ENCODE results near the gene SEPTIN10.

Gene SEPTIN10

GRCh38 chr2:109614715-109615636, 1.2 kb upstream of the SEPTIN10 start:
- TF ChIP-seq CTCF (IDR thresholded peaks at IDR 0.05; ENCODE audit: borderline replicate concordance, control extremely low read depth, extremely low read depth, insufficient read depth, missing control alignments): no peak
- in situ Hi-C loops (cut with MboI; ENCODE audit: low sequenced_read_pairs, unreplicated experiment): no loop called here
- no peak for DNase-seq (ENCODE audit: low spot score)

- in situ Hi-C loops (cut with MboI; ENCODE audit: low sequenced_read_pairs, unreplicated experiment): no loop called here
- no peak for TF ChIP-seq CTCF (IDR thresholded peaks at IDR 0.05; ENCODE audit: borderline replicate concordance, control extremely low read depth, extremely low read depth, insufficient read depth, missing control alignments)
- no peak for DNase-seq (ENCODE audit: low spot score)
Observed at GRCh38 chr2:109613081-109613921, 465 bp downstream of the SEPTIN10 start.

- TF ChIP-seq CTCF (IDR thresholded peaks at IDR 0.05; ENCODE audit: borderline replicate concordance, control extremely low read depth, extremely low read depth, insufficient read depth, missing control alignments): no peak
- in situ Hi-C loops (cut with MboI; ENCODE audit: low sequenced_read_pairs, unreplicated experiment): no loop called here
- no peak for DNase-seq (ENCODE audit: low spot score)
Observed at GRCh38 chr2:109611467-109612095, 2.2 kb downstream of the SEPTIN10 start.

GRCh38 chr2:109609352-109610024, 4.3 kb downstream of the SEPTIN10 start:
- DNase-seq (ENCODE audit: low spot score): no peak
- no peak for TF ChIP-seq CTCF (IDR thresholded peaks at IDR 0.05; ENCODE audit: borderline replicate concordance, control extremely low read depth, extremely low read depth, insufficient read depth, missing control alignments)
- in situ Hi-C loops (cut with MboI; ENCODE audit: low sequenced_read_pairs, unreplicated experiment): no loop called here

- TF ChIP-seq CTCF (IDR thresholded peaks at IDR 0.05; ENCODE audit: borderline replicate concordance, control extremely low read depth, extremely low read depth, insufficient read depth, missing control alignments): no peak
- DNase-seq (ENCODE audit: low spot score): no peak
- in situ Hi-C loops (cut with MboI; ENCODE audit: low sequenced_read_pairs, unreplicated experiment): no loop called here
Observed at GRCh38 chr2:109607766-109608165, 6.0 kb downstream of the SEPTIN10 start.

GRCh38 chr2:109604597-109604996, 9.2 kb downstream of the SEPTIN10 start:
- no peak for DNase-seq (ENCODE audit: low spot score)
- in situ Hi-C loops (cut with MboI; ENCODE audit: low sequenced_read_pairs, unreplicated experiment): no loop called here
- TF ChIP-seq CTCF (IDR thresholded peaks at IDR 0.05; ENCODE audit: borderline replicate concordance, control extremely low read depth, extremely low read depth, insufficient read depth, missing control alignments): no peak

Measured in GM13976 (cell line).